B cell (primary cell): ENCODE measurements around the gene CELF2. TPM values are rescaled to one million over a fixed set of nuclear protein-coding genes. Genes with fewer than 3 reads are reported as not detected.

Source experiments
- ATAC-seq: fragments of 200-7000 bp; cut with Tn5 transposase; one replicate; pipeline ENCODE4 v1.10.0; 2021; ENCODE audit warnings: low read depth, mild to moderate bottlenecking, moderate number of reproducible peaks, moderate library complexity
- CTCF ChIA-PET: fragments of 350-600 bp; sonication (Branson Sonifier 250); formaldehyde crosslinking; loops from one replicate; lab custom pipeline; 2021; ENCODE audit warnings: antibody characterized with exemption, inconsistent platforms; lab: Charles Lee
- POLR2A ChIA-PET: fragments of 350-600 bp; sonication (Branson Sonifier 250); formaldehyde crosslinking; loops from one replicate; lab custom pipeline; 2021; ENCODE audit warnings: antibody characterized with exemption; lab: Charles Lee
- DNase-seq: peaks from one replicate; pipeline ENCODE4 v3.0.0; 2013
- H2AFZ ChIP-seq: 2 replicates; pipeline ENCODE4 v1.6.1; 2012; ENCODE audit warnings: mild to moderate bottlenecking, low read depth, low read length; ENCODE audit not compliant: insufficient read depth, poor library complexity, severe bottlenecking
- H3K27ac ChIP-seq, 2 donors: 1 replicate in 1 of 2; 2 replicates in 1 of 2; pipeline ENCODE4 v1.5.1; 2012 to 2013; ENCODE audit warnings: low read length in 2 of 2, mild to moderate bottlenecking in 2 of 2, moderate library complexity in 1 of 2
- H3K27me3 ChIP-seq, 4 experiments: fragments of 200-600 bp in 1 of 4; sonication (generic) in 1 of 4; replicated peaks in 1 of 4; 1 replicate in 2 of 4; 2 replicates in 2 of 4; pipeline versions ENCODE4 v1.6.1 to v1.7.0; 2013 to 2016; ENCODE audit warnings: low read length in 3 of 4, mild to moderate bottlenecking in 2 of 4, mixed read lengths in 1 of 4, moderate library complexity in 1 of 4; ENCODE audit not compliant: insufficient read depth in 4 of 4, control insufficient read depth in 3 of 4; ENCODE audit errors: control extremely low read depth in 1 of 4
- H3K36me3 ChIP-seq, 2 experiments: replicated peaks in 1 of 2; 1 replicate in 1 of 2; 2 replicates in 1 of 2; pipeline versions ENCODE4 v1.6.1 to v1.7.1; 2013; ENCODE audit warnings: low read length in 1 of 2; ENCODE audit not compliant: insufficient read depth in 2 of 2, control insufficient read depth in 1 of 2; ENCODE audit errors: control extremely low read depth in 1 of 2, extremely low read depth in 1 of 2
- H3K4me1 ChIP-seq, 2 donors: fragments of 200-600 bp in 1 of 2; sonication (generic) in 1 of 2; 1 replicate in 1 of 2; 2 replicates in 1 of 2; pipeline versions ENCODE4 v1.5.1 to v1.6.1; 2013 to 2017; ENCODE audit warnings: low read length in 2 of 2; ENCODE audit not compliant: control insufficient read depth in 2 of 2, insufficient read depth in 2 of 2
- H3K4me2 ChIP-seq: replicated peaks from 2 replicates; pipeline ENCODE3; 2012; ENCODE audit warnings: mild to moderate bottlenecking, low read depth, low read length; ENCODE audit not compliant: poor library complexity, severe bottlenecking
- H3K4me3 ChIP-seq, 5 experiments: fragments of 200-600 bp in 1 of 5; sonication (generic) in 1 of 5; 1 replicate in 3 of 5; 2 replicates in 2 of 5; pipeline versions ENCODE4 v1.5.1 to v1.7.0; 2011 to 2016; ENCODE audit warnings: low read length in 4 of 5, mild to moderate bottlenecking in 4 of 5, low read depth in 2 of 5, control low read depth in 1 of 5, moderate library complexity in 1 of 5; ENCODE audit not compliant: insufficient read depth in 1 of 5; ENCODE audit errors: control extremely low read depth in 1 of 5, extremely low read depth in 1 of 5
- H3K79me2 ChIP-seq: fragments of 200-600 bp; sonication (generic); one replicate; pipeline ENCODE4 v1.6.0; 2016; ENCODE audit warnings: low read length; ENCODE audit not compliant: control insufficient read depth, insufficient read depth
- H3K9ac ChIP-seq: fragments of 200-600 bp; sonication (generic); 2 replicates; pipeline ENCODE4 v1.6.1; 2017; ENCODE audit warnings: mild to moderate bottlenecking, low read length, moderate library complexity
- H3K9me3 ChIP-seq, 3 donors: one replicate each; pipeline versions ENCODE4 v1.6.1 to v1.7.1; 2013; ENCODE audit warnings: low read length in 2 of 3; ENCODE audit not compliant: control insufficient read depth in 2 of 3, insufficient read depth in 1 of 3; ENCODE audit errors: control extremely low read depth in 1 of 3
- H4K20me1 ChIP-seq: 2 replicates; pipeline ENCODE4 v1.6.0; 2012; ENCODE audit warnings: mild to moderate bottlenecking, low read length; ENCODE audit not compliant: insufficient read depth, control insufficient read depth, poor library complexity, severe bottlenecking
- H3K27ac Mint-ChIP-seq: one replicate; pipeline ENCODE4 v1.8.0; 2021; ENCODE audit warnings: mixed read lengths
- H3K27me3 Mint-ChIP-seq: one replicate; pipeline ENCODE4 v1.8.0; 2021; ENCODE audit warnings: mixed read lengths
- H3K4me1 Mint-ChIP-seq: one replicate; pipeline ENCODE4 v1.8.0; 2021; ENCODE audit warnings: mixed read lengths
- H3K4me3 Mint-ChIP-seq: one replicate; pipeline ENCODE4 v1.8.0; 2021; ENCODE audit warnings: mixed read lengths
- H3K9me3 Mint-ChIP-seq: one replicate; pipeline ENCODE4 v1.8.0; 2022; ENCODE audit warnings: mixed read lengths; ENCODE audit not compliant: insufficient read depth
- CTCF ChIP-seq: fragments of 200-600 bp; IDR thresholded peaks from one replicate; pipeline ENCODE4 v1.8.0; 2022; ENCODE audit warnings: antibody characterized with exemption, mild to moderate bottlenecking
- EZH2 ChIP-seq: IDR thresholded peaks from 2 replicates; pipeline ENCODE4 v1.6.1; 2012; ENCODE audit warnings: borderline replicate concordance, low read depth, mild to moderate bottlenecking, moderate library complexity, low read length; ENCODE audit not compliant: insufficient read depth, poor library complexity, severe bottlenecking
- WGBS: methylation state at CpG from one replicate; pipeline ENCODE4 v1.1.5; 2013; ENCODE audit warnings: missing lambda C conversion rate; ENCODE audit not compliant: insufficient coverage; 5-methylcytosine and 5-hydroxymethylcytosine counted together
- intact Hi-C: fragments of 100-400 bp; cut with micrococcal nuclease; formaldehyde crosslinking; loops from one replicate; pipeline ENCODE4 v1.10.0; 2022
- polyA plus RNA-seq: library from polyadenylated mRNA; depleted of rRNA; stranded (reverse); fragments of >200 nt; gene quantifications from 2 replicates; pipeline ENCODE4 v1.2.3, GENCODE V29; 2012
- total RNA-seq, 2 donors: library from RNA; stranded (reverse); fragments of 120-200 nt in 1 of 2; gene quantifications; 1 replicate in 1 of 2; 2 replicates in 1 of 2; pipeline versions ENCODE4 v1.2.3 to v1.2.4, GENCODE V29; 2013 to 2022

CELF2 gene
- total and polyA plus RNA-seq, 2 donors (not counting 1 experiment from before 2014, with no cell fraction given): 59.5 to 112 TPM

- H3K9me3 ChIP-seq: no peaks in the 10 kb centered on the region
- intact Hi-C loops: no loop called here
- H3K27me3 ChIP-seq: peaks cover 0 to 2% (median 0%) of the 10 kb centered on the region in 4 experiments
- Mint-ChIP-seq H3K4me1 (no peaks in the 10 kb centered on the region), H3K27me3 (peaks cover 32% of the 10 kb centered on the region), H3K4me3 (no peak overlapping the region), H3K27ac (no peak overlapping the region), H3K9me3 (no peaks in the 10 kb centered on the region)
- no peak overlapping the region for H3K27ac ChIP-seq
- no peak overlapping the region for H3K9ac ChIP-seq
- CTCF ChIA-PET: no interaction called here
- ATAC-seq (no peak), DNase-seq (no peak)
- 90% methylated on average over 5 of the region's 5 CpGs for WGBS
- H2AFZ ChIP-seq: no peak overlapping the region
- no peak overlapping the region for H3K4me2 ChIP-seq
- H4K20me1 ChIP-seq: no peaks in the 10 kb centered on the region
- H3K4me3 ChIP-seq: no peak overlapping the region
- no peak for TF ChIP-seq EZH2
- no peak for TF ChIP-seq CTCF
- POLR2A ChIA-PET: no interaction called here
- no peaks in the 10 kb centered on the region for H3K4me1 ChIP-seq
- H3K36me3 ChIP-seq: no peaks in the 10 kb centered on the region
- H3K79me2 ChIP-seq: no peaks in the 10 kb centered on the region
Observed at GRCh38 chr10:11049806-11050205, 32.1 kb downstream of the CELF2 start.

GRCh38 chr10:11050301-11051287 lies 32.9 kb downstream of the CELF2 start:
- Histone ChIP-seq H3K36me3 (no peaks in the 10 kb centered on the region), H3K4me1 (no peaks in the 10 kb centered on the region), H3K4me2 (no peak overlapping the region), H3K9ac (no peak overlapping the region), H3K27me3 (peaks cover 0 to 2% (median 0%) of the 10 kb centered on the region in 4 experiments), H3K9me3 (no peaks in the 10 kb centered on the region), H3K79me2 (no peaks in the 10 kb centered on the region), H3K27ac (no peak overlapping the region), H3K4me3 (no peak overlapping the region), H2AFZ (no peak overlapping the region), H4K20me1 (no peaks in the 10 kb centered on the region)
- no peak overlapping the region for H3K4me3 Mint-ChIP-seq
- no peaks in the 10 kb centered on the region for H3K4me1 Mint-ChIP-seq
- intact Hi-C loops: no loop called here
- H3K27ac Mint-ChIP-seq: no peak overlapping the region
- no peak for DNase-seq
- TF ChIP-seq CTCF (no peak), EZH2 (no peak)
- no peak for ATAC-seq
- WGBS: 95% methylated on average over 8 of the region's 10 CpGs
- ChIA-PET CTCF (no interaction called here), POLR2A (interaction anchor here (0.5 kb wide), 1 partner anchor 791 kb away, joined by 3 read pairs; no protein-coding TSS in a partner anchor)
- peaks cover 35% of the 10 kb centered on the region for H3K27me3 Mint-ChIP-seq
- no peaks in the 10 kb centered on the region for H3K9me3 Mint-ChIP-seq
